OCI-LY3 (cell line): ENCODE results near the gene BRWD1.

Experiments used
- H2AFZ ChIP-seq: fragments of 200-600, 300-600 bp; shearing (Covaris generic); 2 replicates; pipeline ENCODE4 v1.6.0; 2014; ENCODE audit warnings: antibody characterized with exemption, low read depth, low read length
- H3K27ac ChIP-seq: fragments of 200-600, 300-600 bp; sonication (generic); 2 replicates; pipeline ENCODE4 v1.5.1; 2014; ENCODE audit warnings: mild to moderate bottlenecking, low read length, moderate library complexity, mixed read lengths
- H3K27me3 ChIP-seq: fragments of 200-600, 300-600 bp; sonication (generic); 2 replicates; pipeline ENCODE4 v1.6.1; 2014; ENCODE audit warnings: low read depth, low read length, mixed read lengths
- H3K36me3 ChIP-seq: fragments of 200-600, 300-600 bp; sonication (generic); replicated peaks from 2 replicates; pipeline ENCODE3; 2014; ENCODE audit warnings: low read depth, low read length, mixed read lengths
- H3K4me1 ChIP-seq: fragments of 300-600, 200-600 bp; sonication (generic); 2 replicates; pipeline ENCODE4 v1.6.1; 2014; ENCODE audit warnings: low read length, mixed read lengths
- H3K4me2 ChIP-seq: fragments of 200-600, 300-600 bp; sonication (generic); 2 replicates; pipeline ENCODE4 v1.6.1; 2014; ENCODE audit warnings: low read length, mixed read lengths
- H3K4me3 ChIP-seq: fragments of 300-600, 200-600 bp; sonication (generic); 2 replicates; pipeline ENCODE4 v1.5.1; 2014; ENCODE audit warnings: antibody characterized with exemption, mild to moderate bottlenecking, low read length, moderate library complexity
- H3K79me2 ChIP-seq: fragments of 300-600, 200-600 bp; shearing (Covaris generic); 2 replicates; pipeline ENCODE4 v1.6.1; 2014; ENCODE audit warnings: mild to moderate bottlenecking, low read length, mixed read lengths
- H3K9ac ChIP-seq: fragments of 300-600, 200-600 bp; shearing (Covaris generic); 2 replicates; pipeline ENCODE4 v1.6.0; 2014; ENCODE audit warnings: mild to moderate bottlenecking, low read length, moderate library complexity
- H3K9me3 ChIP-seq: fragments of 200-600, 300-600 bp; shearing (Covaris generic); 2 replicates; pipeline ENCODE4 v1.6.1; 2014; ENCODE audit warnings: low read length, mixed read lengths; ENCODE audit not compliant: insufficient read depth
- H4K20me1 ChIP-seq: fragments of 200-600, 300-600 bp; sonication (generic); 2 replicates; pipeline ENCODE4 v1.6.1; 2016; ENCODE audit warnings: low read length, mixed read lengths; ENCODE audit not compliant: insufficient read depth
- CTCF ChIP-seq: fragments of 200-600, 300-600 bp; sonication (generic); IDR thresholded peaks from 2 replicates; pipeline ENCODE4 v1.5.1; 2014; ENCODE audit warnings: antibody characterized with exemption, low read length, low read depth
- EZH2phosphoT487 ChIP-seq: fragments of 200-600 bp; shearing (Covaris generic); IDR thresholded peaks from 2 replicates; pipeline ENCODE4 v1.6.1; 2018; ENCODE audit warnings: antibody characterized with exemption, mixed run types, low read depth

Gene BRWD1

GRCh38 chr21:39208624-39209333 lies 104.7 kb downstream of the BRWD1 start:
- H3K27ac ChIP-seq: no peak overlapping the region

GRCh38 chr21:39204134-39204533 lies 109.3 kb downstream of the BRWD1 start:
- Histone ChIP-seq H4K20me1 (no peaks in the 10 kb centered on the region), H3K4me2 (no peak overlapping the region), H3K4me3 (no peak overlapping the region), H3K27me3 (no peaks in the 10 kb centered on the region), H3K27ac (no peak overlapping the region), H3K9me3 (no peaks in the 10 kb centered on the region), H2AFZ (no peak overlapping the region), H3K79me2 (no peaks in the 10 kb centered on the region), H3K9ac (no peak overlapping the region), H3K4me1 (no peaks in the 10 kb centered on the region), H3K36me3 (peaks cover 26% of the 10 kb centered on the region)
- no peak for TF ChIP-seq EZH2phosphoT487
- no peak for TF ChIP-seq CTCF

More at GRCh38 chr21:39208624-39209333, 104.7 kb downstream of the BRWD1 start:
- Histone ChIP-seq H2AFZ (no peak overlapping the region), H3K27me3 (no peaks in the 10 kb centered on the region), H3K4me2 (no peak overlapping the region), H3K79me2 (no peaks in the 10 kb centered on the region), H4K20me1 (no peaks in the 10 kb centered on the region), H3K9me3 (no peaks in the 10 kb centered on the region), H3K4me1 (no peaks in the 10 kb centered on the region), H3K36me3 (peaks cover 20% of the 10 kb centered on the region), H3K4me3 (no peak overlapping the region), H3K9ac (no peak overlapping the region)
- TF ChIP-seq EZH2phosphoT487 (no peak), CTCF (no peak)

- Histone ChIP-seq H3K9me3 (no peaks in the 10 kb centered on the region), H3K79me2 (no peaks in the 10 kb centered on the region), H3K4me3 (no peak overlapping the region), H3K4me2 (no peak overlapping the region), H4K20me1 (no peaks in the 10 kb centered on the region), H3K9ac (no peak overlapping the region), H3K27ac (no peak overlapping the region), H3K36me3 (peaks cover 32% of the 10 kb centered on the region), H3K4me1 (no peaks in the 10 kb centered on the region), H3K27me3 (no peaks in the 10 kb centered on the region), H2AFZ (no peak overlapping the region)
- TF ChIP-seq EZH2phosphoT487: no peak
- TF ChIP-seq CTCF: no peak
These were observed 114.6 kb downstream of the BRWD1 start for GRCh38 chr21:39198800-39199199.

GRCh38 chr21:39197448-39198233 lies 115.8 kb downstream of the BRWD1 start:
- no peak overlapping the region for H2AFZ ChIP-seq
- H3K9ac ChIP-seq: no peak overlapping the region
- H3K9me3 ChIP-seq: no peaks in the 10 kb centered on the region
- H3K36me3 ChIP-seq: peaks cover 29% of the 10 kb centered on the region
- H3K27ac ChIP-seq: no peak overlapping the region
- no peak for TF ChIP-seq EZH2phosphoT487
- no peak for TF ChIP-seq CTCF
- no peak overlapping the region for H3K4me2 ChIP-seq
- no peaks in the 10 kb centered on the region for H3K4me1 ChIP-seq
- H3K27me3 ChIP-seq: no peaks in the 10 kb centered on the region
- no peaks in the 10 kb centered on the region for H3K79me2 ChIP-seq
- no peak overlapping the region for H3K4me3 ChIP-seq
- no peaks in the 10 kb centered on the region for H4K20me1 ChIP-seq
